Stimulated activated CD8-positive, alpha-beta memory T cell treated with anti-CD3 and anti-CD28 coated beads, Interleukin-7, amount 100 ng/mL, for 4 hours (primary cell): ENCODE measurements around the gene C20orf204.

Experiments used
- DNase-seq, 2 donors: peaks; one replicate each; pipeline ENCODE4 v3.0.0-alpha.2; 2020; ENCODE audit warnings: low read depth in 2 of 2

C20orf204 gene

GRCh38 chr20:64056639-64056888 is 20.6 kb downstream of the C20orf204 start:
- no peak for DNase-seq

DNA sequence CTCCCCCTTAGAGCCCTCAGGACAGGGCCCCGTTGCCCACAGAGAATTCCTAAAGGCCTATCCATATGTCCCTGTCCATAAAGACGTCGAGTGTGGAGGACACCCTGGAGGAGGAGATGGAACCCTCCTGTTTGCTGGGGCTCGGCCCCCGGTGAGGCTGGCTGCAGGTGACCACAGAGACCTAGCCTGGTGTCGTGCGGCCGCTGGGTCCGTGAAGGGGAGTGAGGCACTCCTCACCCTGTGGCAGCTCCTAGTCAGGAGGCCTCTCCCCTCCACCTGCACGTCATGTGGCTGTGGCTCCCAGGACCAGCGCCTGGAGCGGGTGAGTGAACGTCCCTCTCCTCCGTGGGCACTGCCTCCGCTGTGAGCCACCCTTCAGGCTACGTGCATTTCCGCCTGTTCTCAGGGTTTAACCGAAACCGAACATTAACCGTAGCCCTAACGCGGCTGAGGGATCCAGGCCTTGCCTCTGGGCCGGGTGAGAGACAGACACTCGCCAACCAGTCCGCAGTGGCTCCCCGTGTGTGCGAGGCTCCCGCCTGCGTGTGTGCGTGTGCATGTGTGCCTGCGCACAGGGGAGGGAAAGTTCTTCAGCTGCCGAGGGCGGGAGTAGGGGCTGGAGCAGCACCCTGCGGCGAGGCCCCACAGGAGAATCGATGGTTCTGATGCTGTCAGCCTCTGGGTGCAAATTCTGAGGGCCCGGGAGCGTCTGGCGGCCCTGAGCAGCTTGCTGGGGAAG is 21.1 kb downstream of the C20orf204 start:
- DNase-seq = no peak

DNA sequence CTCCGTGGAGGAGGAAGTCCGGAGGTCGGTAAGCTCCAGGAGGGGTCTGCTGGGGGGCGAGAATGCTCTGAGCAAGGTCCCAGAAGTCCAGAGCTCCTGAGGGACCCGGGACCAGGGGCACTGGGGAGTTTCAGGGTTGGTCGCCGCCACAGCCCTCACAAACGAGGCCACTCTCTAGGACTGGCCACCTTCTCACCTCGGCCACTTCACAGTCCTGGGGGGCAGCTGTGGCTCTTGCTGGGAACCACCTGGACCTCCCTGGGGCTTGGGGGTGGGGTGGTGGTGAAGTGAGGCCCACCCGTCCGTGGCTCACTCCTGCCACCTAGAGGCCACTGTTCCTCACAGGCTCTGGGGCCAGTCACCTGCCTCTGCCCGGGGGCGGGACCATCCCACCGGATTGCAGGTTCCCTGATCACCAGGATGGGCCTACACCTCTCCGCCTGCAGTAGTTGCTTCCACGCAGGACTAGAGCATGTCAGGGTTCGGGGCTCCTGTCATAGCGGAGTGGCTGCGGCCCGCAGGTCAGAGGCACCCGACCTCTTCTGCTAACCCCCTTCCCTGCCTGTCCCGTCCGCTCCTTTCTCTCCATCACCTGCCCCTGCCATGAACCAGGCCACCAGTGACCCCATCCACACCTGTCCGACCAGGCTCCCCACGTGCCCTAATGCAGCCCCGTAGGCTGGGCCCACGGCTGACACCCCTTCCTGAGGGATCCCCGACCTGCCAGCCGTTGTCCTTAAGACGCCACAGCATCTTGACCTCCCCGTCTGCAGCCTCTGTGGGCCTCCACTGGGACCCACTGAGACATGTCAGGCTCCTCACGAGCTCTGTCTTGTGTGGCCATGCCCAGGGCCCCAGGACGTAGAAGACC is 21.9 kb downstream of the C20orf204 start:
- peak; percentile 61 to 68 for DNase-seq

GRCh38 chr20:64058536-64058935 is 22.6 kb downstream of the C20orf204 start:
- no peak for DNase-seq

DNA sequence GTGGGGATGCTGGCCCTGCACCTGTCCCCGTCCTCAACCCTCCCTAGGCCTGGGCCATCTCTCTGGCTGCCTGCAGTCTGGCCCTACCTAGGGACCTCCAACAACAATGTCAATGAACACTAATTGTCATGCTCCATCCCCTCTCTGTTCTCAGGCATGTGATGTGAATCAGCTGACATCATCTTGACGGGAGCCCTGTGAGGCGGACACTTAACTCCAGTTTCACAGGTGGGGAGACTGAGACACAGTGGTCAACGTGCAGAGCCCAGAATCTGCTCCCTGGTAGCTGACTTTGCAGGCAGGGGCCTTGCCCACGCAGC is 26.3 kb downstream of the C20orf204 start:
- no peak for DNase-seq

GRCh38 chr20:64062596-64063388 is 26.8 kb downstream of the C20orf204 start, which contains the start of gene TCEA2:
Gene TCEA2 (plus strand): TSS chr20:64063198. CDS start chr20:64063313, 115 bp downstream.
- peak; percentile 87 to 92 for DNase-seq

- DNase-seq = no peak
Measured at GRCh38 chr20:64063389-64064144, 27.6 kb downstream of the C20orf204 start.

DNA sequence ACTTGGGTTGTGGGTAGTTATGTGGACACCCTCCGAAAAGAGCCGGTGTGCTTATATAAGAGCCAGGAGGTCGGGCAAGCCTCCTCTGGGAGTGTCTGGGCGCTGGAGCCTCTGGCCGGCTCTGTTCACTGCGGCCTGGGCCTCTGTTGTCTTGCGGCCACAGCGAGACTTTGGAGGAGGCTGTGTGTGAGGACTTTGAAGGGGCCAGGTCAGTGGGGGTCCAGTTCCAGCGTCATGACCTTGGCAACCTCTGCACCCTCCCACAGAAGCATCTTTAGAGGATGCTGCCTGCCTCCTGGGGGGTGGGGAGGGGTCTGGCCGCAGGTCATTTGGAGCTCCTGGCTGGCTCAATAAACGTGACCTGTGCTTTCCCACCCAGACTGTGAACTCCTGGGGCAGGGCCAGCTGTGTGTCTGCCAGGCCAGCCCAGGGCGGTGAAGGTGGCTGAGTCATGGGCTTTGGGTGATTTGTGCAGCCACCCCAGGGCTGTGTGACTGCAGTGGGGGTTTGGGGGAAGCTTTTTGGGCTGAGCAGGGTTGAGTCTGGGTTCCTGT is 28.2 kb downstream of the C20orf204 start:
- no peak for DNase-seq

GRCh38 chr20:64065062-64065973 is 29.3 kb downstream of the C20orf204 start:
- no peak for DNase-seq

- DNase-seq = peak; percentile 18 to 36
Measured at GRCh38 chr20:64065974-64066343, 30.0 kb downstream of the C20orf204 start.

DNA sequence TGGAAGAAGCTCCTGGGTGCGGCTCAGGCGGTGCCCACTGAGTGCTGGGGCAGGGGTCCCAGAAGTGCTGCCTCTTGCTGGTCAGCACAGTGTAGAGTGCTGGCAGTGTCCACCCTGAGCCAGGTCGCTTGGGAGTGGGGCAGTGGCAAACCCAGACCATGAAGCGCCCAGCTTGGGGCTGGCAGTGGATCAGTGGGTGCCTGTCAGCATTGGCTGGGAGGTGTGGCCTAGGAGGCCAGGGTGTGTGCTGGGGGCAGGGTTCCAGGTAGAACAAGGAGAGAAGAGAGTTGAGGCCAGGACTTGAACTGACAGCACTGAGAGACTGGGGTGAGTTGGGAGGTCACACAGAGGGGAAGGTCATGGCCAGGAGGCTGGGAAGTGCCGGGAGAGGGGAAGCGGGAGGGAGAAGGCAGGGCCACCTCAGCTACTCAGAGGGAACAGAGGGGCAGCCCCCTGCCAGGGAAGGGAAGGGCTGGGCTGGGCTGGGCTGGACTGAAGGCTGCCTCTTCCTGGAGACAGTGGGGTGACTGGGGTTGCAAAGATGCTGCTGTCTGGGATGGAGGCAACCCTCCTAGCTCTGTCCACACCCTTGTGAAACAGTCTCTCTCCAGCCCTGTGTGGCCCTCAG is 31.1 kb downstream of the C20orf204 start:
- DNase-seq = no peak

DNA sequence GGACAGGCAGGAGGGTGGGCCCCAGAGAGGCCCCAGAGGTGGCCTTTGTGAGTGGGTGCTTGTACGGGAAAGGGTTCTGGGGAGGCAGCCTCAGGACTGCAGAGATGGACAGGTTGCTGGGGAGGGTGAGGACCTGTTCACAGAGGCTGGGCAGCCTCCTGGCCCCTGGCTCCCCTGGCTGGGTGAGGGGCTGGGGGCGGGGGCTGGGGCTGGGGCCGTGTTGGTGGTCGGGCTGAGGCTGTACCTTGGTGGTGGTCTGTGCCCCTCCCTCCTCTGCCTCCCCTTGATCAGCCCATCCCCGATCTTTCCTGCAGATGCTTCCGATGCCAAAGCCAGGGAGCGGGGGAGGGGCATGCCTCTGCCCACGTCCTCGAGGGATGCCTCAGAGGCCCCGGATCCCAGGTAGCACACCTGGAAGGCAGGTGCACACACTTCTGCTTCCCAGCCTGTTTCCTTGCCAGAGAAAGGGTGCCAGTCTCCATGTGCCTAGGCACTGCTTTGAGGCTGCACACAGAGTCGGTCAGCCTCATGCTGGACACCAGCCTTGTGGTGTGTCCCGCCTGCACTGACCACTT is 31.8 kb downstream of the C20orf204 start:
- DNase-seq = no peak

DNA sequence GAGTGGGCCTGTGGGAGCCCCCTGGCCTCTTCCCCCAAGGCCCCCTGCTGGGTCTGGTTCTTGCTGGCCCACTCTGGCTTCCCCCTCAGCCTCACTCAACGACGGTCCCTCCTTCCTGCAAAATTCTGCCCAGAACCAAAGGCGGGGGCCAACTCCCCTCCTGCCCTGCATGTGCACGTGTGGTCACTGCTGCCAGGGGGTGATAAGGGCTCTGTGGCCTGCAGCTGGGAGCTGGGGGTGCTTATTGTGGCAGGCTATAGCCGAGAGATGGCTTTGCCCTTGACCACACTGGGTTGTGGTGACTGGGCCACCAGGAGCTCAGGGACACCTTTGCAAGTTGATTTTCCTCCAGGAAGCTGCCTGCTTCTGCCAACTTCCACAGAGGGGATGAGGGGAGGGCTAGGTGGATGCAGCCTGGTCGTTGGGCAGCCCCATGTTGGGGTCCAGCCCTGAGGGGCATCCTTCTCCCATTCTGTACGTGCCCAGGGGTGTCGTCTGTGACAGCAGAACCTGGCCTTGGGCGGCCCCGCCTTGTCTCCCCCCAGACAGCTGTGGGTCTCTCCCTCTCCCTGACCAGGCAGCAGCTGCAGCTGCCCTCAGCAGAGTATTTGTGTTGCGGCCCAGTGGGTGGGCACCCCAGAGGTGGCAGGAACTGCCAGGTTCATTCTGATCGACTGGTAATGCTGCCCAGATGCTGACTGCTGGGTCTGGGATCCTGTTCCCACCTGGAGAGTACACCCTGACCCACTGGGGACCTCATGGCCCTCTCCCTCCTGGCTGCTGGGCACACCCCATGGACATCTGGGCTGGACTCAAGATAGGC is 32.6 kb downstream of the C20orf204 start:
- no peak for DNase-seq

DNA sequence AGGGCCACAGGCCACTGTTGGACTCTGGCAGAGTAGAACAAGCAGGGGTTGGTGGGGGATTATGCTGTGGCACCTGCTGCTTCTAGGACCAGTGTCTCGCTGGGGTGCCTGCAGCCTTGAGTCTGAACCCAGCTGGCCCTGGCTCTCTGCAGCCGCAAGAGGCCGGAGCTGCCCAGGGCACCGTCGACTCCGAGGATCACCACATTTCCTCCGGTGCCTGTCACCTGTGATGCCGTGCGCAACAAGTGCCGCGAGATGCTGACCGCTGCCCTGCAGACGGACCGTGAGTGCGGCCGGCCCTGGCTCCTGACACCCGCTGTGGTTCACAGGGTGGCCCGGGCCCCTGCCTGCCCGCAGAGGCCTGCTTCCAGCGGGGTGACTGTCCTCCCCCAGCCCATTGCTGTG is 33.2 kb downstream of the C20orf204 start:
- no peak for DNase-seq

- DNase-seq = no peak
Measured at GRCh38 chr20:64069614-64070243, 33.7 kb downstream of the C20orf204 start.

DNA sequence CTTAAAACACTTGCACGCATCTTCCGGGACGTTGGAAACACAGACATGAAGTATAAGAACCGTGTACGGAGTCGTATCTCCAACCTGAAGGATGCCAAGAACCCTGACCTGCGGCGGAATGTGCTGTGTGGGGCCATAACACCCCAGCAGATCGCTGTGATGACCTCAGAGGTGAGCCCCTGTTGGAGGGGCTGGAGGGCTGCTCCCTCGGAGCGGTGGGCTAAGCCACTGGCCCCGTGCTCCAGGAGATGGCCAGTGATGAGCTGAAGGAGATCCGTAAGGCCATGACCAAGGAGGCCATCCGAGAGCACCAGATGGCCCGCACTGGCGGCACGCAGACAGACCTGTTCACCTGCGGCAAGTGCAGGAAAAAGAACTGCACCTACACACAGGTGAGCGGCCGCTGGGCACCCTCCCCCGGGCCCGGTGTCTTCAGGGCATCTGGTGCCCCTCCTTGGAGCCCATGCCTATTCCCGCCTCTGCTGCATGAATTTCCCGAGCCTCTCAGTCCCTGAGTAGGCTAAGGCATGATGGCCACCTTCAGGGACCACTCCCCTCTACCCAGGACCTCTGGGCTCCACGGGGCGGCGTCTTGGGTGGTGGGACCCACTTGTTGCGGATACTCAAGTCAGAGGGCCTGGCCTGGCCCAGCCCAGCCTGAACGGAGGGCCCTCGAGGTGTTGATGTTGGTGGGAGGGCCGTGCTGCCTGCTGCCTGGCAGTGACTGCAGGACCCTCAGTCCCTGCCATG is 34.4 kb downstream of the C20orf204 start:
- DNase-seq = no peak
